Stimulated activated CD8-positive, alpha-beta memory T cell treated with anti-CD3 and anti-CD28 coated beads, Interleukin-4, amount 100 ng/mL, for 1 hour (primary cell): ENCODE measurements around the gene OR2V2.
"Not testable (repeated sequence)": the region's sequence is repeated elsewhere in the genome, so short reads cannot be mapped to it uniquely, and the experiment has no call there.

Experiments used
- DNase-seq, 2 donors: peaks; one replicate each; pipeline ENCODE4 v3.0.0-alpha.2; 2020; ENCODE audit warnings: low read depth in 2 of 2, low spot score in 1 of 2

Gene OR2V2

DNA sequence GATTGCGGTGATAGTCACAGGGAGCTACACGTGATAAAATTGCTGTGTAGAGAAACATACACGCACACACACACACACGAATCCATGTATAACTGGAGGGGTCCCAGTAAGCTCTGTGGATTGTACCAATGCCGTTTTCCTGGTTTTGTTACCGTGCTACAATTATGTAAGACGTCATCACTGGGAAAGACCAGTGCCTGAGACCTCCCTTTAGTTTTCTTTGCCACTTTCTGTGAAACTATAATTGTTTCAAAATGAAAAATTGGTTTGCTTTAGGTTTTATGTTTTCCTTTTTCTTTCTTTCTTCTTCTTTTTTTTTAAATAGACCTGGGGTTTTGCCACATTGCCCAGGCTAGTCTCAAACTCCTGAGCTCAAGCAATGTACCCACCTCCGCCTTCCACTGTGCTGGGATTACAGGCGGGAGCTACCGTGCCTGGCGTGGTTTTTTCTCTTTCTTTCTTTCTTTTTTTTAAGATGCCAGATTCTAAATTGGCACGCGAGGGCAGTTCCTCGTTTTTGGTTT is 21.3 kb downstream of the OR2V2 start:
- DNase-seq, result no peak

DNA sequence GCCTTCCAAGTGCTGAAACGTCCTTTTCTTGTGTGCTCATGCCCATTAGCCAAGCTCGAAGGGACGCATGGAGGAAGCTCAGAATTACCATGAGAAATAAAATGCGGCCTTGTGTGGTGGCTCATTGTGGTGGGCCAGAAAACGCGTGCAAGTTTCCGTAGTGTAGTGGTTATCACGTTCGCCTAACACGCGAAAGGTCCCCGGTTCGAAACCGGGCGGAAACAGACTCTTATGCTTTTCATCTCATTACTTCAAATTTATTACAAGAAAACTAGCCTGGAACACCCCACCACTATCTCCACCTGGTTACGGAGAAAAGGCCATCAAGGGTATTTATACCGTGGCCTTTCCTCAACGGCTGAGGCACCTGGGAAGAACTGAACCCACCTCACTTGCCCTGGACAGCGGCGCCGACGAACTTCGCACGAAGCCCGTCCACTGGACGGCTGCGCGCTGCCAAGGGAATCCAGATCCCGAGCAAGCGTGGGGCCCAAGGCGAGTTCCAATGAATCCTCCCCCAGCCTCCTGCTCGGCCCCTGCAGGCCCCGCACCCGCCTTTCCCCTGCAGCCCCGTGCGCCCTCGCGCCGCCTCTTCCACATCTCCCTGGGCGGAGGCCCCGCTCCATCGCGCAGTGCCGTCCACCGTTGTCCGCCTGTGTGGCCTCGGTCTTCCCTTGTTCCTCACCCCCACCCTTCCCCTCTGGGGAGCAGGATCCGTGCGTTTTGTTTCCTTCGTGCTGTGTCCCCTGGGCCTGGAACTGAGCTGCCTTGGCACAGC is 22.3 kb downstream of the OR2V2 start:
- peak in 1 of 2 donors; percentile 60 for DNase-seq

DNA sequence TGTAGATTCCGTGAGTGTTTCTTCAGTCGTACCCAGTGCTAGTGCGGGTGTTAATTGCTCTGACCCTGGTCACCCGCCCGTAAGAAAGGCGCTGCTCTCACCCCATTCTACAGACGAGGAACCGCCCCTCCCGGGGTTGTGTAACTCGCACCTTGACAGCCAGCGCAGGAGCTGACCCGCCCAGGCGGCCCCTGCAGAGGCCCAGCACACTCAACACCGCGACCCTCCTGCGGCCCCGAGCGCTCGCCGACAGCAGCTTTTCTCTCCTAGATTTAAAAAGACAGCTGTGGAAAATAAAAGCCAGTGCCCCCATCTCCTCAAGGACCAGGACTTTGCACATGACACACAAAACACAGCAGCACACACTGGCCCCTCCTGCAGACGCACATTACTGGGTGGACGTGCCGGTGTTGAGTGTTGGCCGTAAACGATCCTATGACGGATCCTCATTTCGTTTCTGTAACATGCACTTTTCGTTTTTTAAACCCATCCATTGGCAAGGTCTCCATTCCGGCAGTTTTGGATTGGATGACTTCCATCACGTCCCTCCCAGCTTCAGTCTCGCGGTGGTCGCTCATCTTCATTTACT is 22.9 kb downstream of the OR2V2 start:
- no peak for DNase-seq

DNA sequence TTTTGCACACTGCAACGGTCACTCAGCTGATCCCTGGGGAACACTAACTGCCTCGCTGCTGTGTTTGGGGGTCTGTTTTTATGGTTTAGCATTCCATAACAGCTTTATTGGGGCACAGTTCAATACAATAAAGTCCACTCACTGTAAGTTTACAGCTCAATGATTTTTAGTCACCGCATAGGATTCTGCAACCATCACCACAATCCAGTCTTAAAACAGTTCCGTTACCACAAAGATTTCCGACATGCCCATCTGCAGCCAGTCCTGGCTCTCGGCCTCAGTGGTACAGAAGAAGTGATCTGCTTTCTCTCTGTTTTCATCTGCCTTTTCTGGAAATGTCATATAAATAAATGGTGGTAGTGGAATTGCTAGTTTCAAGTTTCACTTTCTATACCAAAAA is 23.6 kb downstream of the OR2V2 start:
- no peak for DNase-seq

DNA sequence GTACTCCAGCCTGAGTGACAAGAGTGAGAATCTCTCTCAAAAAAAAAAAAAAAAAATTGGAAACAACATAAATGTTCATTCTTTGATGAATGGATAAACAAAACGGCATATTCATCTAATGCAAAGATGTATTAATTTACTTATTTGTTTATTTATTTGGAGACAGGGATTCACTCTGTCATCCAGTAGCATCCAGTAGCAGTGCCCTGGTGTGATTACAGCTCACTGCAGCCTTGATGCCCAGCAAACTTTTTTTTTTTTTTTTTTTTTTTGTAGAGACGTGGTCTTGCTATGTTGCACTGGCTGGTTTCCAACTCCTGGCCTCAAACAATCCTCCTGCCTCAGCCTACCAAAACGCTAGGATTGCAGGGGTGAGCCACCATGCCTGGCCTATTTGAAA is 24.4 kb downstream of the OR2V2 start:
- no peak for DNase-seq

DNA sequence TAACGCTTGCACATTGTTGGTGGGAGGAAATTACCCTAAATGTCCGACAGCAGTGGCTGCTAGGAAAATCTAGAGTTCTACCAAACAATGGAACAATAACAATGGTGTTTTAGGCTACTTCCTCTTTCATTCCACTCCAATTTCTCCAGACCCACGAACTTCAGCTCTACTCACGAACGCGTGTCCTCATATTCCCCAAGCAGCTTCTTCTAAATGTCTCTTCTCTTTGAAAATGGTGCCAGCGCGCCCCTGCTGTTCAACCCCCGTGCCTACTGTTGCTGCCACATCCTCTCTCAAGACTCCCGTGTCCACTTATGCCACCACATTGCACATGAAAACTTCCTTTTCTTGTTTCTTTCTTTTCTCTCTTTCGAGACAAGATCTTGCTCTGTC is 25.6 kb downstream of the OR2V2 start:
- DNase-seq, result no peak

DNA sequence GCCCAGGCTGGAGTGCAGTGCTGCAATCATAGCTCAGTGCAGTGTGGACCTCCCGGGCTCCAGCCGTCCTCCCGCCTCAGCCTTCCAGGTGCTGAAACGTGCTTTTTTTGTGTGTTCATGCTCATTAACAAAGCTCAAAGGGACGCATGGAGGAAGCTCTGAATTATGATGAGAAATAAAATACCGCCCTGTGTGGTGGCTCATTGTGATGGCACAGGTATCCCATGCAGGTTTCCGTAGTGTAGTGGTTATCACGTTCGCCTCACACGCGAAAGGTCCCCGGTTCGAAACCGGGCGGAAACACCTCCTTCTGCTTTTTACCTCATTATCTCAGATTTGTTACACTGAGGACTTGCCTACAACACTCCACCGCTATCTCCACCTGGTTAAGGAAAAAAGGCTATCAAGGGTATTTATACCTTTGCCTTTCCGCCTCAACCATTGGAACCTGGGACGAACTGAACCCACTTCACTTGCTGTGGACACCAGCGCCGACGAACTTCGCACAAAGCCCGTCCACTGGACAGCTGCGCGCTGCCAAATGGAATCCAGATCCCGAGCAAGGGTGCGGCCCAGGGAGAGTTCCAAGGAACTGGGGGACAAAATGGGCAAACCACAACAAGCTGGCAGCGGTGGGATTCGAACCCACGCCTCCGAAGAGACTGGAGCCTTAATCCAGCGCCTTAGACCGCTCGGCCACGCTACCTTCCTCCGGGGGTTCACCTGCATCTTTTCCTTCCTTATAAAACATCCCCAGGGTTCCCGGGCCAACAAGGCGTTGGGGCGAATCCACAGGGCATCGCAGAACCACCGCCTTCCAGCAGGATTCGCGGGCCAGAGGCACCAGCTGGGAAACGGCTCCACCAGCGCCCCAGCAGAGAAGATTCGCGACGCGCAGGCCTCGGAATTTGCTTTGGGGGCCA is 26.3 kb downstream of the OR2V2 start:
- DNase-seq, result peak in 1 of 2 donors; percentile 21

DNA sequence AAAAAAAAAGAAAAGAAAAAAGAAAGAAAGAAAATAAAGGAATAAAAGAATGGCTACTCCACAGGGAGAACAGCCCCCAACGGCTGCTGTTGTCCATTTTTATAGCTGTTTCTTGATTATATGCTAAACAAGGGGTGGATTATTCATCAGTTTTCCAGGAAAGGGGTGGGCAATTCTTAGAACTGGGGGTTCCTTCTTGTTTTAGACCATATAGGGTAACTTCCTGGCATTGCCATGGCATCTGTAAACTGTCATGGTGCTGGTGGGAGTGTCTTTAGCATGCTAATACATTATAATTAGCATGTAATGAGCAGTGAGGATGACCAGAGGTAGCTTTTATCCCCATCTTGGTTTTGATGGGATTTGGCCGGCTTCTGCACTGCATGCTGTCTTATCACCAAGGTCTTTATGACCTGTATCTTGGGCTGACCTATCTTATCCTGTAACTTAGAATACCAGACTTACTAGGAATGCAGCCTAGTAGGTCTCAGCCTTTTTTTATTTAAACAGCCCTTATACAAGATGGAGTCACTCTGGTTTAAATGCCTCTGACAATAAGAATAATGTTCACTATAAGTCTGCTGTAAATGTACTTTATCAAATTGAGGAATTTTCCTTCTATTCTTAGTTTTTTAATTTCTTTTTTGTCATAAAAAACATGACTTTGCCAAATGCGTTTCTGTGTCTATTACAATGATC is 29.0 kb downstream of the OR2V2 start:
- no peak for DNase-seq

DNA sequence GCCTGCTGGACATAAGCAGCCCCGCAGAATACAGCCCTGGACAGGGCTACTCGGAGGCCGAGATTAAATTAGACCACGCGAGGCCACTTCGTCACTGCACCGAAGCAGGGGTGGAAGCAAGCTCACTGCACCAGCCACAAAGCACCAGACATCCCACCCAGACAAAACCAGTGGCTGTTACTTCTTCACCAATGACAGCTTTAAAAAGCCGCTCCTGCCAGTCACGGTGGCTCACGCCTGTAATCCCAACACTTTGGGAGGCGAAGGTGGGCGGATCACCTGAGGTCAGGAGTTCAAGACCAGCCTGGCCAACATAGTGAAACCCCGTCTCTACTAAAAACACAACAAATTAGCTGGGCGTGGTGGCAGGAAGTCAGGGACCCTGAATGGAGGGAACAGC is 30.2 kb downstream of the OR2V2 start:
- DNase-seq, result not testable (repeated sequence)

DNA sequence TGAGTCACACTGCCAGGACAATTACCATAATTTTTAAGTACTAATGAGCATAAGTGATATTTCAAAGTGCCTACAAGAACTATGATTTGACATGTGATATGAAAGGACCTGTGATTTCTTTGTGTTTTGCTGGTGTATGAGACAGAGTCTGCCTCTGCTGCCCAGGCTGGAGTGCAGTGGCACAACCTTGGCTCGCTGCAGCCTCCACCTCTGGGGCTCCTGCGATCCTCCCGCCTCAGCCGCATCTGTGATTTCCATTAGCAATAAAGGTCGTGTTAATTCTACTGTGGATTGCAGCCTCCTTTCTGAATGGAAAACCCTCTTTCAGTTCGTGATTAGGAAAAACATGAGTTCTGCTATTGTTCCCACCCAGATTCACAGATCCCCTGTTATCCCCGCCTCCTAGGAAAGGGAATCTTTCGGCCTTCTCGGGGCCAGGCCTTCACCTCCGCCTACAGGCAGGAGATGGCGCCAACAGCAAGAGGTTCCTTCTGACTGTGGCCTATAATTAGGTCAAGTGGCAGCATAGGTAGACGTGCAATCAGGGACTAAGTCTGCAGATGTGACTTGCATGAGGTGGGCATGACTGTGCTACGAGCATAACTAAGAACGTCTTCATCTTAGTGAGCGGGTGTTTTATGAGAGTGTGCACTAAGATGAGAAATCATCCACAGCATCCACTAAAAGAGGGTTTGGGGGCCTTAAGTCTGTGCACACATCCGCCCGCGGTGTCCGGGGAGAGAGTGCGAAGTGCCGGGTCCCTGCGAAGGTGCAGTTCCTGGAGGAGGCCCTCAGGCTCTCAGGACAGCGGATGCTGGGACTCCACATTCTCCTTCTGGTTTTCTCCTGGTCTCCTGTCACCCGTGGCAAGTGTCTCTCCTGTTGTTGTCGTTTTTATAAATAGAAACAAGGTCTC is 34.5 kb downstream of the OR2V2 start:
- no peak for DNase-seq

DNA sequence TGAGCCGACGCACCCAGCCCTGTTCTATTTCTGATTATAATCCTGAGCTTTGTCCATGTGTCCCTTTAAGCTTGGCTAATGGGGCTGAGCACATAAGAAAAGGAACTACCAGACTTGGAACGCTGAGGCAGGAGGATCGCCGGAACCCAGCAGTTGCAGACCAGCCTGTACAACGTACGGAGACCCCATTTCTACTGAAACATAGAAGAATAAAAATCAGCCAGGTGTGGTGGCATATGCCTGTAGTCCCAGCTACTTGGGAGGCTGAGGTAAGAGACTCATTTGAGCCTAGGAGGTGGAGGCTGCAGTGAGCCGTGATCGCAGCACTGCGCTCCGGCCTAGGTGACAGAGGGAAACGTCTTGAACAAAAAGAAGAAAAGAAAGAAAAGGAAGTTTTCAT is 35.3 kb downstream of the OR2V2 start:
- DNase-seq, result no peak

DNA sequence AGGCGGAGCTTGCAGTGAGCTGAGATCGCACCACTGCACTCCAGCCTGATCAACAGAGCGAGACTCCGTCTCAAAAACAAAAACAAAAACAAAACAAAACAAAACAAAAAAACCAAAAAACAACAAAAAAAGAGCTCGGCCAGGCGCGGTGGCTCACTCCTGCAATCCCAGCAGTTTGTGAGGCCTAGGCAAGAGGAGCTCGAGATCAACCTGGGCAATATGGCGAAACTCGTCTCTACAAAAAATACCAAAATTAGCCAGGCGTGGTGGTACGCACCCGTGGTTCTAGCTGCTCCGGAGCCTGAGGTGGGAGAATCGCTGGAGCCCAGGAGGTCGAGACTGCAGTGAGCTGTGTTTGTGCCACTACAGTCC is 37.4 kb downstream of the OR2V2 start:
- DNase-seq, result no peak

DNA sequence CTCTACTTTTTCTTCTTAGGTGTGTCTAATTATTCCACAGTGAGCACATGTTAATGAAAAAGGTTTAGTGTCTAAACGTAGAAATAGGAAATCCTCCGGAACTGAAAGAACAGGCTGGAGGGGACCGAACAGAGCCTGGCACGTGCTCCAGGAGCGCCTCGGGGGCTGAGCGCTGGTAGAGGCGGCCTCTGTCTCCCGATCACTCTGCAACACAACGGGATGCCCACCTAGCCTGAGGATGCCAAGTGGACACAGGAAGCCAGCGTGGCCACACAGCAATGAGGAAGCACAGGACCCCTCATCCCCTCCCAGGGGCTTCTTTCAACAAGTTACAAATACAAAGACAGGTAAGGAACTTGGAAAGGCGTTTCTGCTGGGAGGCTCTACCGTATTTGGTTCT is 38.2 kb downstream of the OR2V2 start:
- no peak for DNase-seq

DNA sequence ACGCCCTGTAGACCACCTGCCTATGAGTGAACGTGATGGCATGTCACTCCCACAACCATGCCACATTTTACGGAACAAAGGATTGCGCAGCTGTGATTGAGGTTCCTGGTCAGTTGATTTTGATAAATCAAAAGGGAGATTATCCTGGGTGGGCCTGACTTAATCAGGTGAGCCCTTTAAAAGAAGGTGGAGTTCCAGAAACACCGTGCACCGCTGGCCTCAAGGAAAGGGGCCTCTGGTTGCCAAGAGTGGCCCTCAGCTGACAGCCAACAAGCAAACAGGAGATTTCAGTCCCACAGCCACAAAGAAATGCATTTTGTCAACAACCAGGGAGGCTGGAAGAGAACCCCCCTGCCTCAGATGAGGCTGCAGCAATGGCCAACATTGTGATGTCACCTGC is 38.6 kb downstream of the OR2V2 start:
- no peak for DNase-seq

DNA sequence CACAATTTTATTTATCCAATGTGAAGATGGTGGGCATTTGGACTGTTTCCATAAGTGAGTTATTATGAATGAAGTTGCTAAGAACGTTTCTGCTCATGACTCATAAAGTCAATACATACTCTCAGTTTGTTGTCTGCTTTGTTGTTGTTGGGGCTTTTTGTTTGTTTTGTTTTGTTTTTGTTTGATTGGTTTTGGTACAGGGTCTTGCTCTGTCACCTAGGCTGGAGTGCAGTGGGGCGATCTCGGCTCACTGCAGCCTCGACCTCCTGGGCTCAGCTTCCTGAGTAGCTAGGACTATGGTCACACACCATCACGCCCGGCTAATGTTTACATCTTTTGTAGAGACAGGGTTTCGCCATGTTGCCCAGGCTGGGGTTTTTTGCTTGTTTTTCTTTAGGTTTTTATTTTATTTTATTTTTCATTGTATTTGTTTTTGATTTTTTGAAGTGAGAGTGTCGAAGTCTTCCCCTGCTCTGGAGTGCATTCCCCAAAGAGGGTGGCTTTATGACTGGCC is 39.7 kb downstream of the OR2V2 start:
- no peak for DNase-seq

DNA sequence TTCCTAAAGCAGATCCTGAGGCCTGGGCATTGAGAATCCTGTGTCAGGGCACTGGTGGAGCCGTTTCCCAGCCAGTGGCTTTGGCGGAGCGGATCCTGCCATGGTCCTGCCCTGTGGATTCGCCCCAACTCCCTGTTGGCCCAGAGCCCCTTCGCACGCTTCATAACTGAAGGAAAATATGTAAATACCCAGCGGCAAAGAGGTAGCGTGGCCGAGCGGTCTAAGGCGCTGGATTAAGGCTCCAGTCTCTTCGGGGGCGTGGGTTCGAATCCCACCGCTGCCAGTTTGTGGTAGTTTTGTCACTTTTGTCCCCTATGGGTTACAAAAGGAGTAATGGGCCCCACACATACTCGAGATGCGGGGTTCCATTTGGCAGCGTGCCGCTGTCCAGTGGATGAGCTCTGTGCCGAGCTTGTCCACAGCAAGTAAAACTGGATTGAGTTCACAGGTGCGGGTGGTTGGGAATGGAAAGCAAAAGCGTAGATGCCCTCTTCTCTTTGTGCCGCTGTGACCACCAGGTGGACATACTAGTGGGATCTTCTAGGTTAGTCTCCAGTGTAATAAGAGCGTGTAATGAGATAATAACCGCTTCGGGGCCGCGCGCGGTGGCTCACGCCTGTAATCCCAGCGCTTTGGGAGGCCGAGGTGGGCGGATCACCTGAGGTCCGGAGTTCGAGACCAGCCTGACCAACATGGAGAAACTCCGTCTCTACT is 40.3 kb downstream of the OR2V2 start:
- no peak for DNase-seq

DNA sequence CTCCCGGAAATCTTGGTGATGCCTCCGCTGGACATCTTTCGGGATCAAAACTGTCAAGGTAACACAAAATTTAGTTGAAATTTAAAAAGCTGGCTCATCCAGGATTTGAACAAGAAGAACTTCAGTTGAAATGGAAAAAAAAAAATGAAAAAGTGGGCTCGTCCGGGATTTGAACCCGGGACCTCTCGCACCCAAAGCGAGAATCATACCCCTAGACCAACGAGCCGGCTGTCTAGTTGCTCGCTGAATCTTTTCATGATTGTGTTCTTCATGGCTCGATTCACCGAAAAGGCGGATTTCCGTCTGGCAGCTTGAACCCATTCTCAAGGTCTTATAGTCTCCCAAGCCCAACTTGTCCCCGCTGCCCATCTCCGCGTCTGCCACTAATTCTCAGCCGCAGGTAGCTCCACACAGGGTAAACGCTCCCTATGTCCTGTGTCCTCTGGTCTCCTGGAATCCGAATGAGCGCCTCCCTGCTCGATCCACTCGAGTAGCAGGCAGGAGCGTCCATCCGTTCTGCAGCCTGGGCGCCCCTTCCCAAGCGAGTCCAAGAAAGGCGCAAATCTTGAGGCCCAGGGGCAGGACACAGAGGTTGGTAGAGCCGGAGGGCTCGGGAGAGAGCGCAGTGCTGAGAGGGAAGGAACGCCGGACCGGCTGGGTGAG is 41.4 kb downstream of the OR2V2 start:
- DNase-seq, result peak in 1 of 2 donors; percentile 67

DNA sequence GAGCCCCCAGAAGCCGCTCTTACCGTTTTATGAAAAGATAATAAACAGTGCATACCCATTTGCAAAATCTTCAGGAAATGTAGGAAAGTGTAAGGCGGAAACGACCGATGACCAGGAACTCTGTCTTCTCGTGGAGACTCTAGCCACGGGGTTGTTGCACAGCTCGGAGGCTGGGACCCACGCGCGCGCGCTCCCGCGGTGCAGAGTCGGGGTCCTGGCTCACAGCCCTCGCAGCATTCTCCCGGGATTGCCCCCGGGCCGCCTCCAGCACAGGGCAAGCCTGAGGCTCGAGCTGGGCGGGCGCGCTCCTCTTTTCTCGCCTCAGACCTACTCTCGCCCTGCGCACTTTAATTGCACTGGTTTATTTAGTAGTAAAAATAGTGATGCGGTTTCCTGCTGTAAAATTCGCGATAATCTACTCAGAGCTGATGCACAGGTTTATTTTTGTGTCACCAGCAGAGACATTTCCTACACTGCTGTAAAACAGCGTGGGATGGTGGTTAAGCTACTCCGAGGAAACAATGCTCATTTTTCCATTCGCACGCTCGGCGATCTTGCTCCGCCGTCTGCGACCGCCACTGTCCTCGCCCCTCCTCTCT is 42.1 kb downstream of the OR2V2 start:
- DNase-seq, result peak in 1 of 2 donors; percentile 51
